GM19099 (cell line): ENCODE results near the gene SDK2.

ENCODE experiments used
- POLR2A ChIP-seq: IDR thresholded peaks from 3 replicates; pipeline ENCODE4 v1.6.1; 2011; ENCODE audit warnings: low read depth; ENCODE audit not compliant: insufficient read length; ENCODE audit errors: extremely low read depth

SDK2 gene

DNA sequence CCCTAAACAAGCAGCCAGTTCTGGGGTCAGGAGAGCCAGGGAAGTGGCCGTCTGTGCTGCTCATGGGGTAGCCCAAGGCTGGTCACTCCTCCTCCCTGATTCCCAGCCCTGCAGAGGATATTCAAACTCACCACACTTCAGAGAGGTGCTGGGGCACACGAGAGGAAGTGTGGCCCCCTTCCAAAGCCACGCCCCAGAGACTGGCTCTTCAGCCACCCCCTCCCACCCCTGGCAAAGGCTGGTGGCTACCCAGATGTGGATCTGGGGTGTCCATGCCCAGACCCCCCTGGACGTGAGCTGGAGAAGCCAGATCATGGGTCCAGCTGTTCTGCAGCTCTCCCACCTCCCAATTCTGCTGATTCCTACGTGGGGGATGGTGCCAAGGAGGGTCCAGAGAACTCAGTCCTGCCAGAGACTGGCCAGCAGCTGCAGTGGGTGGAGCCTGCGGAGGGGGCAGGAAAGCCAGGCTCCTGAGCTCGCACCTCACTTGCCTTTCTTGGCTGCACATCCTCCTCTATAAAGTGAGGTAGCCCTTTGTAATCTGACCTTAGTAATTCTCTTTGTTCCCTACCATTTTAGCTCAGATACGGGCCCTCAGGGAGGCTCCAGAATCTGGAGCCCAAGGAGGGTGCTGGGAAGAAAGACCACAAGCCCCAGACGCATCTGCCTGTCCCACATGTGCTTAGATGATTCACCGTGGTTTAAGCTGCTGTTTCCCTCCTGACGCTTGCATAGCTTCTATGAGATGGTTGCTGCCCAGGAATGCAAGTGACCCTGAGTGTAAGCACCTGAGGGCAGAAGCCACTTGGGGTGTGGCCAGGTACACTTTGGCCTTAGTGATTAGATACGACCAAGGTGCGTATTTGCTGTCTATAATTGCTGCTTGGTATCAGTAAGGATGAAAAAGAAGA, 15.3 kb downstream of the SDK2 start:
- no peak for TF ChIP-seq POLR2A

DNA sequence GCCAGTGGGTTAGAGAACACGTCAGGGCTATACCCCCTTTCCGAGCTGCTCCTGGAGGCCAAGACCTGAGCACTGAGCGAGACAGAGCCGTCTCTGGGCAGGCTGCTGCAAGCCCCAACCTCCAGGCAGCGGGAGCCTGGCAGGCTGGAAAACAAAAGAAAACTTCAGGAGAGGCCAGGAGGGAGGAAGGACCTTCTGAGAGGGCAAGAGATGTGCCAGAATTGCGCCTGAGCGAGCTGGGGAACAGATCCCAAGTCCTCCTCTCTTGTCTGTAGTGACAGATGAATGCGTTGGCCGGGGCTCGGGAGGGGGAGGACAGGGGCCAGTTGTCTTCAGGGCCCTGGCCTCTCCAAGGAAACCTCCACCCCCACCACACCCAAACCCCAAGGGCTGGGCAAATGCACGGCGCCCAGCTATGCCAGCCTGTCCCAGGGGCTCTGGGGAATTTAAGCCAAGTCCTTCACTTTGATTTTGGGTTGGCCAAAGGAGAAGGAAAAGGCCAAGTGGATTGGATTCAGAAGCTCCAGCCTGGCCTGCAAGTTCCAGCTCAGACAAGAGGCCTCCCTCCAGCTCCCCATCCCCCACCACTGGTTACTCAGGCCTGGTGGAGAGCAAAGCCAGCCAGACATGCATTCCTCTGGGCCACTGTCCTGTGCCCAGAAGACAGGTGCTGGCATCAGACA, 18.1 kb downstream of the SDK2 start:
- TF ChIP-seq POLR2A, result no peak

DNA sequence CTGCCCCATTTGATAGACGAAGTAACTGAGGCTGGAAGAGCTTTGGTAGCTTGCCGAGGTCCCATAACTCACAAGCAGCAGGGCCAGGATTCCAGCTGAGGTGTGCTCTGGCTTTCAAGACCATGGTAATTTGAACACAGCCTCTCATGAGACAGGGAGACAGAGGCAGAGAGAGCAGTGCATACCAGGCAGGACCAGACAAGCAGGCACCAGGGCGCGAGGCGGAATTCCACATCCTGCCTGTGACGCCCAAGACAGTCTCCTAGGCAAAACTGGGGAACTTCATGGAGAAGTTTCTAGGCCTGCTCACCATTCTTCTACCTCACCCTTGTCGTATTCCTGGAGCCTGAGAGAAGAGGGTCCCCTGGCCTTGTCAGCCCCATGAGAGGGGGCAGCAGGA, 19.2 kb downstream of the SDK2 start:
- no peak for TF ChIP-seq POLR2A

DNA sequence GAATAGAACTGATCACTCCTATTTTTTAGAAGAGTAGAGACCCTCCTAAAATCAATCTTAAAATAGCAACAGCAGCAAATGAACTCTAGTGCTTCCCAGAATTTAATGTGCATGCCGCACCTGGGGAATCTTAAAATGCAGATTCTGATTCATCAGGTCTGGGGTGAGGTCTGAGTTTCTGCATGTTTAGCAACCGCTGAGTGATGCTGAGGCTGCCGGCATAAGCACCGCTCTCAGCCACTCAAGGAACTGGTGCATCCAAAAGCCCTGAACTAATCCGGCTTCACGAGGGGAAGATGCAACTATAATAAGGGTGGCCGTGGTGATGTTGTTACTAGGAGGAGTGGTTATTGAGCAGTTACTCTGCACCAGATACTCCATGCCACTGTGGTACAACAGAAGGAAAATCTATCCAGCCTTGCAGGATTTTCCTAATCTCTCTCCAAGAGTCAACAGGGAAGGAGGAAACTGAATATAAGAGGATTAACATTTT, 19.7 kb downstream of the SDK2 start:
- TF ChIP-seq POLR2A, result no peak

DNA sequence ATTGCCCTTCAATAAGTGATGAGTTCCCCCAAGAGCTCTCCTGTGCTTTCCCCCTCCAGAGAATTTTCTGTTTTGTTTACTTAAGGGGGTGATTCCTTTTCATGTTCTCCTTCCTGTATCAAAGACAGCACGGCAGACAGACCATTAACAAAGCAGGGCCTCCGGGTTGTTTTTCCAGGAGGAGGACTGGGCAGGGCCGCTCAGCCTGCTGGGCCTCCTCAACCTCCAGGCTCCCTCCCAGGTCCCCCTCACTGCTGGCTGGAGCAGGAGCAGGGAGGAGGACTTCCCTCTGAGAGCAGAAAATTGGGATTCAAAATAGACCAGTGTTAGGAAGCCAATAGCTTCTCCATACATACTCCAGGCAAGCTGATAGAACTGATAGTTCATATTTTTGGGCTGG, 20.4 kb downstream of the SDK2 start:
- no peak for TF ChIP-seq POLR2A

DNA sequence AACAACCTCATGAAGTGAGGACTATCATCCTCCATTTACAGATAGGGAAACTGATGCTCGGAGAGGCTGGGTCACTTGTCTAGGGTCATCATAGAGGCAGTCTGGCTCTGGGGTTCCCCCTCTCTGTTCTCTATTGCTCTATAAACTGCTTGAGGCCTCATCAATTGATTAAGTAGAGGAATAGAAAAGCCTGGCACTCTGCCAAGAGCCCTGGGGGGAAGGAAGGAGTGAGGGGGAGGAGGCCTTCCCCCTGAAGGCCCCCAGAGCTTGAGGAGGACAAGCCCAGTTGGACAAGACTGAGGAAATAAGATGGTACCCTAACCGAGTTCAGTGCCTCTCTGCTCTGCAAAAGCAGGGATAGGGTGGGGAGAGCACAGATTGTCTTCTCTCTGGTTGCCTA, 21.0 kb downstream of the SDK2 start:
- no peak for TF ChIP-seq POLR2A

DNA sequence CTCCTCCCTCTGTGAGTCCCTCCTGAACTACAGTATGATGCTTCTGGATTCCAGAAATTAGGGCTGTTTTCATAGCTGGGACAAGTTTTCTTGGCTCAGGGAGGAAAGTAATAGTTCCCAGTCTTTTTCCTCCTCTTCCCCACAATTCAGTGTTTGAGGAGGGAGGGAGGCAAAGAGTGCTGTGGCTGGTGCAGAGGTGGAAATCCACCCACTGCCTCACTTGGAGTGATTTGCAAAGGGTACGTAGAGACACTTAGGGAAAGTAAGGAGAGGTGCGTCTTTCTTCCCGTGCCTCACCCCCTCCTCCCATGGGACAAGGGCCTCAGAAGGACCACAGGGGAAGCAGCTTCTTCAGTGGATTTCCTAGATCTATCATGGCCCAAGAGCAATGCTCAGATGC, 21.9 kb downstream of the SDK2 start:
- no peak for TF ChIP-seq POLR2A

DNA sequence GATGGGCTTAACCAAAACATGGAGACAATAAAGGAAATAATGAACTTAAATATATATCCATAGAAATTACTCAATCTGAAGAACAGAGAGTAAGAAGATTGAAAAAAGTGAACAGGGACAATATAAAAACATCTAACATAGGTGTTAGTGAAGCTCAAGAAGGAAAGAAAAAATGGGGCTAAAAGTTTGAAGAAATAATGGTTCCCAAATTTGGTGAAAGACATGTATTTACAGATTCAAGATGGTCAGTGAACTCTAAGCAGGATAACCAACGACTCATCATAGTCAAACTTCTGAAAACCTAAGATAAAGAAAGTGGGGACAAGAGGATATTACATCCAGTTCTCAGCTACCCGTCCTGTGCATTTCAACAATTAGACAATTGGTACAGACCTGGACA, 22.6 kb downstream of the SDK2 start:
- TF ChIP-seq POLR2A, result no peak

DNA sequence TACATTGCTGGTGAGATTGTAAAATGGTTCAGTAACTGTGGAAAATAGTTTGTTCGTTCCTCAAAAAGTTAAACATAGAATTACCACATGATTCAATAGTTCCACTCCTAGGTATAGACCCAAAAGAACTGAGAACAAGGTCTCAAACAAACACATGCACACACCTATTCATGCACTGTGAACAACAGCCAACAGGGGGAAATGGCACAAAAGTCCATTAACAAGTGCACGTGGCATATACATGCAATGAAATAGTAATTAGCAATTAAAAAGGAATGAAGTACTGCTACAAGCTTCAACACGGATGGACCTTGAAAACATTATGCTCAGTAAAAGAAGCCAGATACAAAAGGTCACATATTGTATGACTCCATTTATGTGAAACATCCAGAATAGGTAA, 23.8 kb downstream of the SDK2 start:
- no peak for TF ChIP-seq POLR2A

DNA sequence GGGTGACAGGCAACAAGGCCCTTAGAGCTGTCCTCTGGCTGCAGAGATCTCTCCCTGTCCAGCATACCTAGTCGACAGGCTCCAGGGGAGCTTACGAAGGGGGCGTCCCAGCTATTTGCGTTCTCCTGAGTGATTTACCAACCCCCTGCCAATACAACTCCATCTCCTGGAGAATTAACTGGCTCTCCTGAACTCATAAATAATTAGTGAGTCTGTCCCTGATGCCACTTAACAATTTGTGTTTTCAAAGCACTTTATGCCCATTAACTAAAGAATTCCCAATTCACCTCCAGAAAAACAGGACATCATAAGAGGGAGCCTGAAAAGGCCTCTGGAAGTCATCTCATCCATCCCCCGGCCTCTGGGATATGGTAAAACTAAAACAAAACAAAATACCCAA, 26.7 kb downstream of the SDK2 start:
- no peak for TF ChIP-seq POLR2A

DNA sequence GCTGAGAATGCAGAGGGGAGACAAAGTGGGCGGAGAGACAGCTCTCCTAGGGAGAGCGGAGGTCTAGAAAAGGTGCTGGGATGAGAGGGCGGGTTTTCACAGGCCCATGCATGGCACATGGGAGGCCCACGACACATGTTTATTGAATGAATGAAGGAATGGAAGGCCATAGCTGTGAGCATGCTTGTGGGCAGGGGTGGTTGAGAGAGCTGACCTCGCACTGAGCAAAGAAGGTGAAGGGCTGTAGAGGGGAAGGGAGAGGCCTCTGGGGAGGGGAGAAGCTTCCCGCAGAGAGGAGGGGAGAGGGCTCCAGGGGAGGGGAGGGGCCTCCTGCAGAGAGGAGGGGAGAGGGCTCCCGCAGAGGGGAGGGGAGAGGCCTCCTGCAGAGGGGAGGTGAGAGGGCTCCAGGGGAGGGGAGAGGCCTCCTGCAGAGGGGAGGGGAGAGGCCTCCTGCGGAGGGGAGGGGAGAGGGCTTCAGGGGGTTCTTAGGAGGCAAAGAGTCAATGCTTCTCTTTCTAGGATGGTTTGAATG, 27.3 kb downstream of the SDK2 start:
- TF ChIP-seq POLR2A, result no peak

DNA sequence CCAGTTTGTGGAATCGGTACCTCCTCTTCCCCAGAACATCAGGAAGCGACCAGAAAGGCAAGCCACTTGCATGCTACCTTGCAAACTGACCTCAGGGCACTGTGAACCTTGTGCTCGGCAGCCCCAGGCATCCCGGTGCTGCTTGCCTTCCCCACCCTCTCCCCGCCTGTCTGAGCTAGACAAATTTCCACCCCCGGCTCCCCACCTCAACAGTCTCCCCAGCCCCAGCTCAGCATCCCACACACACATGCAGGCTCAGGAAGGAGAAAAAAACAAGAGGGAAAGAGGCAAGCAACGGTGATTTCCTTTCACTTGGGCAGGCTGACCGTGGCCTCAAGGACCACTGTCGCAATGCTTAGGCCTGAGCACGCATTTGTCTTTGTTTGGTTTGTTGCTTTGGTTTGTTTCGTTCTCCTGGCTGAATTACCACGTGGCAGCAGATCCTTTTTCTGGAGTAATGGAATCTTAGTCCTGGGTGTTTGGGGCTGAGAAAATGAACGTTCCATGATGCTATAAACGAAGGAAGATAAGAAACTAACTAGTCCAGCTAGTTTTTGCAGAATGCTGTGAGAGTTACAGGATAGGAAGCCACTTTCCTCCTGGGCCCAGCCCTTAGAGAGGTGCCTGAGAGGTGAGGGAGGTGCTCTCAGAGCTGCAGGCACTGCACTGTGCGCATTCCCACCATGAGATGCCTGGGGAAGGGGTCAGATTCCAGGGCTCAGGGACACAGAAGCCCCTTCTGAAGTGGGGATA, 27.9 kb downstream of the SDK2 start:
- TF ChIP-seq POLR2A, result no peak

DNA sequence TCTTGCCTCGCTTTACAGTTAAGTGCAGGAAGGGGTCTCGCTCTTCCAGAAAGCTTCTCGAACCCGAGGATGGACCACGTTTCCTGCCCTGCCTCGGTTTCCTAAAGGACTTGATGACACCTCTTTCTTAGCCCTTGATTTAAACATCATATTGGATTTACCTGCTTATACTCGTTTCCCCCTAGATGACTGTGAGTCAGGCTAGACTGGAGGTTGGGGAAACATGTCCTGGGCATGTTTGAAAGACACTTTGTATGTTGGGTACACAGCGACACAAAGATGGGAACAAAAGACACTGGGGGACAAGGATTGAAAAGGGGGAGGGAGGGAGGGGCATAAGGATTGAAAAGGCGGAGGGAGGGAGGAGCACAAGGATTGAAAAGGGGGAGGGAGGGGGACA, 30.0 kb downstream of the SDK2 start:
- TF ChIP-seq POLR2A, result no peak

DNA sequence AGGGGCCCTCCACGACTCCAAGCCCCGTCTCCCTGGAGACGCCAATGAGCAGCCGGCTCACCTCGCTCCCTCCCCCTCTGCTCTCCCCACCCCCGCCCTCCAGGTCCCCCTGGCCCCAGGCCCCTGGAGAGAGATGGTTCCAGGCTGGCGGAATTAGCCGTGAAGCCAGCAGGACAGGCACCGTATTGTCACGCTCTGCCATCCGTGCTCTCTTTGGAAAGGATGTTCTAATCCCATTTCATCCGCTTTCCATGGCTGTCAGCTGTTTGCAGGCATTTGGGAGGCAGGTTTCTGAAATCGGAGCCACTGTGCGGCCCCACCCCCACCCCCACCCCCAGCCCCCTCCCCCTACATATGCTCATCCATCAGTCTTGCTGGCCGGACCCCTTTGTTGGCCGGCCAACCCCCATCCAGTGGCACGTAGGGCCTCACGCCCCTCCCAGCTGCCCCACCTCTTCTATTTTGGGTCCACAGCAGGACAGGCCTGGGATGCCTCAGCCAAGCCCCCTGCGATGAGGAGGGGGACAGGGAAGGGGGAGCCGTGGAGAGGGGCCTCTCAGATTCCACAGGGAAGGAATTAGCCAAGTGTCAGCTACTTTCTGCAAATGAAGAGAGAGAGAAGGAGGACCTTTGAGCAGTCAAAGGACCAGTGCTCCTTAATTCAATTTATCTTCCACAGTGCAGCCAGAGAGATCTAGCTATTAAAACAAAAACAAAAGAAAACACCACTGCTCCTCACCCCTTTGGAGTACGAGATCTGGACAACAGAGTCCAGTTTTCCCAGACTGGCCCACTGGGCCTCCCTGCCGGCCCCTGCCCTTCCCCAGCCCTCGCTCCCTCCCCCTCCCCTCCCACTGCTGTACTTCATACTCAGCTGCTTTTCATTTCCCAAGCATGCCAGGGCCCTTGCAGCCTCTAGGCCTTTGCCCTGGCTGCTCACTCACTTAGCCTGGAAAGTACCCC, 30.7 kb downstream of the SDK2 start:
- no peak for TF ChIP-seq POLR2A
